ENCODE data around the gene CDKL1. TPM values are rescaled to one million over a fixed set of nuclear protein-coding genes. Genes with fewer than 3 reads are reported as not detected.

CDKL1 gene
- total and polyA plus RNA-seq, 2 donors (not counting 3 experiments of a cell fraction or from before 2014, with no cell fraction given): 2.6 to 9.7 TPM

- no peak overlapping the region for H3K4me2 ChIP-seq (ENCODE audit: insufficient read depth, low read length)
- H3K27me3 ChIP-seq (ENCODE audit: control insufficient read depth in 2 of 2, insufficient read depth in 2 of 2, low read length in 2 of 2): no peaks in the 10 kb centered on the region
- BruUV-seq (replicated peaks): no TSS peak
- POLR2A ChIA-PET: no interaction called here
- H2AFZ ChIP-seq (ENCODE audit: low read depth, low read length): no peak overlapping the region
- no peaks in the 10 kb centered on the region for H3K9me1 ChIP-seq (replicated peaks; ENCODE audit: control insufficient read depth, extremely low read depth, insufficient read depth, low read length)
- H3K4me3 ChIP-seq (replicated peaks in 1 of 3; ENCODE audit: insufficient read depth in 1 of 3, low read depth in 1 of 3, low read length in 3 of 3): no peak overlapping the region
- no peaks in the 10 kb centered on the region for H4K20me1 ChIP-seq (replicated peaks; ENCODE audit: control insufficient read depth, extremely low read depth, insufficient read depth, low read length)
- H3K79me2 ChIP-seq (ENCODE audit: control insufficient read depth, insufficient read depth, low read length): no peaks in the 10 kb centered on the region
- H3K36me3 ChIP-seq (ENCODE audit: control insufficient read depth in 2 of 2, extremely low read depth in 1 of 2, insufficient read depth in 2 of 2, low read length in 2 of 2): no peaks in the 10 kb centered on the region
- peaks cover 24% of the 10 kb centered on the region for H3K4me1 ChIP-seq (ENCODE audit: control insufficient read depth, extremely low read depth, insufficient read depth, low read length)
- dilution Hi-C loops (cut with MboI; ENCODE audit: extremely low pct_ligation_motif_present, low sequenced_read_pairs) (no loop called here), intact Hi-C loops (cut with micrococcal nuclease) (no loop called here)
- no peak for FAIRE-seq
- H3K9ac ChIP-seq (replicated peaks; ENCODE audit: extremely low read depth, insufficient read depth, low read length): no peak overlapping the region
- TF ChIP-seq POLR2AphosphoS5 (IDR thresholded peaks at IDR 0.05; ENCODE audit: insufficient read depth, low read depth, low read length) (no peak), MAX (IDR thresholded peaks at IDR 0.05; ENCODE audit: insufficient read depth, insufficient read length) (no peak)
- CTCF ChIA-PET: interaction anchor here (2.0 kb wide), 1 partner anchor 11 kb away, joined by 6 read pairs; no protein-coding TSS in a partner anchor
- H3K27ac ChIP-seq (ENCODE audit: insufficient read depth, low read depth, low read length): no peak overlapping the region
- no peak for DNase-seq (ENCODE audit: low read depth, low spot score)
- H3K9me3 ChIP-seq (replicated peaks; ENCODE audit: control insufficient read depth, insufficient read depth, low read length): no peaks in the 10 kb centered on the region
Observed at GRCh38 chr14:50352584-50352983, 44.1 kb downstream of the CDKL1 start.

GRCh38 chr14:50350975-50351374 is 45.7 kb downstream of the CDKL1 start:
- Histone ChIP-seq H4K20me1 (replicated peaks; ENCODE audit: control insufficient read depth, extremely low read depth, insufficient read depth, low read length) (no peaks in the 10 kb centered on the region), H3K9me3 (replicated peaks; ENCODE audit: control insufficient read depth, insufficient read depth, low read length) (no peaks in the 10 kb centered on the region), H3K9ac (replicated peaks; ENCODE audit: extremely low read depth, insufficient read depth, low read length) (no peak overlapping the region), H2AFZ (ENCODE audit: low read depth, low read length) (no peak overlapping the region), H3K36me3 (ENCODE audit: control insufficient read depth in 2 of 2, extremely low read depth in 1 of 2, insufficient read depth in 2 of 2, low read length in 2 of 2) (no peaks in the 10 kb centered on the region), H3K79me2 (ENCODE audit: control insufficient read depth, insufficient read depth, low read length) (no peaks in the 10 kb centered on the region), H3K4me1 (ENCODE audit: control insufficient read depth, extremely low read depth, insufficient read depth, low read length) (peaks cover 33% of the 10 kb centered on the region), H3K27me3 (ENCODE audit: control insufficient read depth in 2 of 2, insufficient read depth in 2 of 2, low read length in 2 of 2) (no peaks in the 10 kb centered on the region), H3K9me1 (replicated peaks; ENCODE audit: control insufficient read depth, extremely low read depth, insufficient read depth, low read length) (no peaks in the 10 kb centered on the region), H3K27ac (ENCODE audit: insufficient read depth, low read depth, low read length) (peak overlapping the region; percentile 24), H3K4me2 (ENCODE audit: insufficient read depth, low read length) (no peak overlapping the region), H3K4me3 (replicated peaks in 1 of 3; ENCODE audit: insufficient read depth in 1 of 3, low read depth in 1 of 3, low read length in 3 of 3) (no peak overlapping the region)
- BruUV-seq (replicated peaks): no TSS peak
- dilution Hi-C loops (cut with MboI; ENCODE audit: extremely low pct_ligation_motif_present, low sequenced_read_pairs) (no loop called here), intact Hi-C loops (cut with micrococcal nuclease) (no loop called here)
- CTCF ChIA-PET: interaction anchor here (0.7 to 2.0 kb wide), 6 partner anchors 11 to 46 kb away, joined by 3 to 6 read pairs (median 4); partner anchors contain the start of gene CDKL1
- FAIRE-seq: no peak
- no peak for TF ChIP-seq MAX (IDR thresholded peaks at IDR 0.05; ENCODE audit: insufficient read depth, insufficient read length)
- no peak for TF ChIP-seq FOS (IDR thresholded peaks at IDR 0.05; ENCODE audit: borderline replicate concordance, insufficient read depth, low read length)
- TF ChIP-seq, protein P1, sequence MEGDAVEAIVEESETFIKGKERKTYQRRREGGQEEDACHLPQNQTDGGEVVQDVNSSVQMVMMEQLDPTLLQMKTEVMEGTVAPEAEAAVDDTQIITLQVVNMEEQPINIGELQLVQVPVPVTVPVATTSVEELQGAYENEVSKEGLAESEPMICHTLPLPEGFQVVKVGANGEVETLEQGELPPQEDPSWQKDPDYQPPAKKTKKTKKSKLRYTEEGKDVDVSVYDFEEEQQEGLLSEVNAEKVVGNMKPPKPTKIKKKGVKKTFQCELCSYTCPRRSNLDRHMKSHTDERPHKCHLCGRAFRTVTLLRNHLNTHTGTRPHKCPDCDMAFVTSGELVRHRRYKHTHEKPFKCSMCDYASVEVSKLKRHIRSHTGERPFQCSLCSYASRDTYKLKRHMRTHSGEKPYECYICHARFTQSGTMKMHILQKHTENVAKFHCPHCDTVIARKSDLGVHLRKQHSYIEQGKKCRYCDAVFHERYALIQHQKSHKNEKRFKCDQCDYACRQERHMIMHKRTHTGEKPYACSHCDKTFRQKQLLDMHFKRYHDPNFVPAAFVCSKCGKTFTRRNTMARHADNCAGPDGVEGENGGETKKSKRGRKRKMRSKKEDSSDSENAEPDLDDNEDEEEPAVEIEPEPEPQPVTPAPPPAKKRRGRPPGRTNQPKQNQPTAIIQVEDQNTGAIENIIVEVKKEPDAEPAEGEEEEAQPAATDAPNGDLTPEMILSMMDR (IDR thresholded peaks at IDR 0.05; ENCODE audit: extremely low read depth in 1 of 2, insufficient read depth in 1 of 2, low read depth in 1 of 2, low read length in 2 of 2): no peak
- TF ChIP-seq JUN (IDR thresholded peaks at IDR 0.05; ENCODE audit: borderline replicate concordance, insufficient read depth, insufficient read length, low read depth): no peak
- no peak for TF ChIP-seq POLR2AphosphoS5 (IDR thresholded peaks at IDR 0.05; ENCODE audit: insufficient read depth, low read depth, low read length)
- no peak for TF ChIP-seq EZH2 (IDR thresholded peaks at IDR 0.05; ENCODE audit: borderline replicate concordance, low read depth, low read length, severe bottlenecking)
- no peak for TF ChIP-seq MYC (IDR thresholded peaks at IDR 0.05; ENCODE audit: low read depth, low read length)
- TF ChIP-seq GATA2 (IDR thresholded peaks at IDR 0.05; ENCODE audit: insufficient read depth, insufficient read length, low read depth, low read length): no peak
- no peak for TF ChIP-seq POLR2A (IDR thresholded peaks at IDR 0.05; ENCODE audit: low read depth, low read length)
- POLR2A ChIA-PET: no interaction called here
- DNase-seq (ENCODE audit: low read depth, low spot score): peak; percentile 59

All from endothelial cell of umbilical vein (primary cell).